H1 (cell line): ENCODE data around the gene ERCC6. TPM values are rescaled to one million over a fixed set of nuclear protein-coding genes. Genes with fewer than 3 reads are reported as not detected.

Experiments
- CTCF ChIA-PET: fragments of 300-600 bp; sonication (Branson Sonifier 250); formaldehyde crosslinking; loops from one replicate; lab custom pipeline; 2021; ENCODE audit not compliant: partially characterized antibody; lab: Charles Lee
- POLR2A ChIA-PET: fragments of 300-600 bp; sonication (Branson Sonifier 250); formaldehyde crosslinking; loops from one replicate; lab custom pipeline; 2021; ENCODE audit warnings: inconsistent platforms; ENCODE audit not compliant: partially characterized antibody; lab: Charles Lee
- DNase-seq, 2 experiments: peaks; one replicate each; pipeline versions ENCODE4 v3.0.0 to v3.0.0-alpha.2; 2010 to 2022; ENCODE audit warnings: low spot score in 2 of 2, low read depth in 1 of 2, mixed read lengths in 1 of 2
- FAIRE-seq: peaks from 2 replicates; lab custom pipeline; 2011; peaks lifted over from hg19 to GRCh38; lab: Jason Lieb, UNC
- H2AFZ ChIP-seq: 2 replicates; pipeline ENCODE4 v1.8.1; 2012; ENCODE audit warnings: low read length, inconsistent platforms
- H2AK5ac ChIP-seq: 2 replicates; pipeline ENCODE4 v1.6.1; 2013; ENCODE audit warnings: low read depth, low read length
- H2BK120ac ChIP-seq: replicated peaks from 2 replicates; pipeline ENCODE3; 2013; ENCODE audit warnings: low read depth, low read length, inconsistent platforms
- H2BK12ac ChIP-seq: 2 replicates; pipeline ENCODE4 v1.6.1; 2013; ENCODE audit warnings: low read depth, low read length
- H2BK15ac ChIP-seq: 2 replicates; pipeline ENCODE4 v1.6.1; 2013; ENCODE audit warnings: low read length
- H2BK20ac ChIP-seq: 2 replicates; pipeline ENCODE4 v1.6.1; 2013; ENCODE audit warnings: low read length
- H2BK5ac ChIP-seq: 2 replicates; pipeline ENCODE4 v1.6.1; 2013; ENCODE audit warnings: low read depth, low read length
- H3K14ac ChIP-seq: 2 replicates; pipeline ENCODE4 v1.6.1; 2013; ENCODE audit warnings: inconsistent platforms; ENCODE audit not compliant: insufficient read length
- H3K18ac ChIP-seq: 2 replicates; pipeline ENCODE4 v1.6.1; 2013; ENCODE audit warnings: low read length; ENCODE audit errors: extremely low read depth
- H3K23ac ChIP-seq: 2 replicates; pipeline ENCODE4 v1.6.1; 2013; ENCODE audit warnings: inconsistent platforms; ENCODE audit not compliant: insufficient read length
- H3K23me2 ChIP-seq: 2 replicates; pipeline ENCODE4 v1.6.1; 2013; ENCODE audit warnings: low read depth, low read length
- H3K27ac ChIP-seq: 2 replicates; pipeline ENCODE4 v1.6.1; 2011; ENCODE audit warnings: low read depth, low read length, inconsistent platforms
- H3K27me3 ChIP-seq, 4 experiments: replicated peaks in 1 of 4; 1 replicate in 1 of 4; 2 replicates in 3 of 4; pipeline versions ENCODE4 v1.6.1 to v1.8.1; 2011 to 2013; ENCODE audit warnings: low read length in 3 of 4, mild to moderate bottlenecking in 3 of 4, inconsistent platforms in 2 of 4, mixed read lengths in 2 of 4, moderate library complexity in 1 of 4; ENCODE audit not compliant: control insufficient read depth in 3 of 4, insufficient read depth in 3 of 4; ENCODE audit errors: extremely low read depth in 1 of 4
- H3K36me3 ChIP-seq, 4 experiments: 2 replicates each; pipeline versions ENCODE4 v1.6.1 to v1.8.1; 2011 to 2013; ENCODE audit warnings: mild to moderate bottlenecking in 4 of 4, low read length in 3 of 4, moderate library complexity in 2 of 4, control low read depth in 1 of 4, inconsistent platforms in 1 of 4; ENCODE audit not compliant: insufficient read depth in 4 of 4, control insufficient read depth in 2 of 4
- H3K4ac ChIP-seq: replicated peaks from 2 replicates; pipeline ENCODE3; 2013; ENCODE audit warnings: low read length, low read depth, mixed read lengths, inconsistent platforms; ENCODE audit not compliant: insufficient read length
- H3K4me1 ChIP-seq, 4 experiments: replicated peaks in 1 of 4; 1 replicate in 1 of 4; 2 replicates in 3 of 4; pipeline versions ENCODE4 v1.6.1 to v1.8.1; 2011 to 2013; ENCODE audit warnings: low read length in 3 of 4, inconsistent platforms in 2 of 4, mixed read lengths in 1 of 4; ENCODE audit not compliant: insufficient read depth in 4 of 4, control insufficient read depth in 3 of 4
- H3K4me2 ChIP-seq, 2 experiments: 2 replicates each; pipeline versions ENCODE4 v1.6.1 to v1.8.1; 2011 to 2013; ENCODE audit warnings: low read depth in 2 of 2, low read length in 2 of 2, control low read depth in 1 of 2, inconsistent platforms in 1 of 2, mild to moderate bottlenecking in 1 of 2; ENCODE audit not compliant: insufficient read depth in 1 of 2
- H3K4me3 ChIP-seq, 4 experiments: fragments of 200-600, 300-600 bp in 1 of 4; sonication (generic), shearing (Covaris generic), sonication (Bioruptor Twin) in 1 of 4; 2 replicates each; pipeline versions ENCODE4 v1.5.1 to v1.8.1; 2011 to 2016; ENCODE audit warnings: low read length in 4 of 4, low read depth in 3 of 4, control low read depth in 2 of 4, inconsistent platforms in 2 of 4, mild to moderate bottlenecking in 2 of 4, mixed read lengths in 1 of 4, moderate library complexity in 1 of 4; ENCODE audit not compliant: insufficient read depth in 2 of 4; ENCODE audit errors: extremely low read depth in 1 of 4
- H3K56ac ChIP-seq: replicated peaks from 2 replicates; pipeline ENCODE3; 2013; ENCODE audit warnings: low read depth, mild to moderate bottlenecking, mixed read lengths, low read length, inconsistent platforms; ENCODE audit not compliant: insufficient read length
- H3K79me1 ChIP-seq: 2 replicates; pipeline ENCODE4 v1.6.1; 2013; ENCODE audit warnings: low read depth, low read length, control low read depth
- H3K79me2 ChIP-seq, 2 experiments: 2 replicates each; pipeline versions ENCODE4 v1.6.1 to v1.8.1; 2012 to 2013; ENCODE audit warnings: low read length in 2 of 2, mild to moderate bottlenecking in 2 of 2, inconsistent platforms in 1 of 2; ENCODE audit not compliant: insufficient read depth in 2 of 2, control insufficient read depth in 1 of 2
- H3K9ac ChIP-seq, 4 experiments: replicated peaks in 1 of 4; 1 replicate in 1 of 4; 2 replicates in 3 of 4; pipeline versions ENCODE4 v1.6.1 to v1.8.1; 2011 to 2013; ENCODE audit warnings: low read depth in 3 of 4, low read length in 3 of 4, control low read depth in 2 of 4, mild to moderate bottlenecking in 2 of 4, moderate library complexity in 2 of 4, inconsistent platforms in 1 of 4; ENCODE audit errors: extremely low read depth in 1 of 4
- H3K9me3 ChIP-seq, 2 experiments: 2 replicates each; pipeline versions ENCODE4 v1.6.1 to v1.8.1; 2012 to 2013; ENCODE audit warnings: mild to moderate bottlenecking in 2 of 2, moderate library complexity in 2 of 2, control low read depth in 1 of 2, inconsistent platforms in 1 of 2, low read depth in 1 of 2, low read length in 1 of 2, mixed read lengths in 1 of 2; ENCODE audit not compliant: insufficient read depth in 2 of 2
- H4K20me1 ChIP-seq, 2 experiments: replicated peaks in 1 of 2; 2 replicates each; pipeline versions ENCODE3 to v1.8.1; 2011 to 2013; ENCODE audit warnings: inconsistent platforms in 2 of 2, low read length in 2 of 2, mild to moderate bottlenecking in 1 of 2; ENCODE audit not compliant: insufficient read depth in 2 of 2, control insufficient read depth in 1 of 2
- H4K5ac ChIP-seq: 2 replicates; pipeline ENCODE4 v1.6.1; 2013; ENCODE audit warnings: low read length, low read depth, mixed read lengths, inconsistent platforms; ENCODE audit not compliant: insufficient read length
- H4K8ac ChIP-seq: 2 replicates; pipeline ENCODE4 v1.8.0; 2013; ENCODE audit warnings: mild to moderate bottlenecking, moderate library complexity, low read length, inconsistent platforms; ENCODE audit not compliant: insufficient read depth; ENCODE audit errors: extremely low read depth
- H4K91ac ChIP-seq: replicated peaks from 2 replicates; pipeline ENCODE3; 2013; ENCODE audit warnings: low read length, mixed read lengths, inconsistent platforms; ENCODE audit not compliant: insufficient read length
- CHD2 ChIP-seq: IDR thresholded peaks from 2 replicates; pipeline ENCODE4 v1.6.1; 2012; ENCODE audit warnings: low read length, improper control_type of control experiment
- KDM4A ChIP-seq: IDR thresholded peaks from one replicate; pipeline ENCODE4 v1.7.1; 2012; ENCODE audit warnings: low read depth, mild to moderate bottlenecking, moderate library complexity, low read length, inconsistent platforms; ENCODE audit not compliant: severe bottlenecking
- SP2 ChIP-seq: IDR thresholded peaks from 2 replicates; pipeline ENCODE4 v1.6.1; 2012; ENCODE audit warnings: mild to moderate bottlenecking, low read length, inconsistent platforms
- WGBS, 2 experiments: shearing (Covaris generic) in 1 of 2; methylation state at CpG; one replicate each; pipeline versions ENCODE4 v1.1.6 to v1.1.7; 2013 to 2015; ENCODE audit warnings: low lambda C conversion rate in 2 of 2, mixed read lengths in 2 of 2, inconsistent platforms in 1 of 2, low coverage in 1 of 2, missing lambda C conversion rate in 1 of 2; ENCODE audit not compliant: insufficient replicate concordance in 2 of 2, insufficient coverage in 1 of 2, insufficient read length in 1 of 2; ENCODE audit errors: extremely low coverage in 1 of 2, missing lambda C conversion rate in 1 of 2; 5-methylcytosine and 5-hydroxymethylcytosine counted together
- polyA plus RNA-seq, 7 experiments: library from polyadenylated mRNA; depleted of rRNA in 3 of 7; stranded (reverse) in 5 of 7; unstranded in 2 of 7; fragments of >200 nt in 5 of 7; fragments of 200-250 nt in 2 of 7; gene quantifications; 1 replicate in 5 of 7; 2 replicates in 1 of 7; 4 replicates in 1 of 7; pipeline versions ENCODE4 v1.2.1 to v1.2.3, GENCODE V29; 2011 to 2013; ENCODE audit warnings: missing spikeins in 2 of 7, mixed read lengths in 2 of 7
- total RNA-seq: library from RNA; stranded (reverse); fragmentation: NEBNext Ultra II Directional; extraction: Animal tissue kit (Norgen Biotek cat#: 25700); gene quantifications from 2 replicates; pipeline ENCODE4 v1.2.1, GENCODE V29; 2021
- TF ChIP-seq, protein P1 (sequence below): IDR thresholded peaks from 2 replicates; pipeline ENCODE4 v1.6.1; 2012; ENCODE audit warnings: inconsistent platforms
- TF ChIP-seq, protein P2 (sequence below): IDR thresholded peaks from 2 replicates; pipeline ENCODE4 v1.6.1; 2012; ENCODE audit warnings: inconsistent platforms

ERCC6 gene
- total and polyA plus RNA-seq, 2 of the 8 experiments (the other 6 are each of a cell fraction or from before 2014, with no cell fraction given) = 4.1 to 11.9 TPM

DNA sequence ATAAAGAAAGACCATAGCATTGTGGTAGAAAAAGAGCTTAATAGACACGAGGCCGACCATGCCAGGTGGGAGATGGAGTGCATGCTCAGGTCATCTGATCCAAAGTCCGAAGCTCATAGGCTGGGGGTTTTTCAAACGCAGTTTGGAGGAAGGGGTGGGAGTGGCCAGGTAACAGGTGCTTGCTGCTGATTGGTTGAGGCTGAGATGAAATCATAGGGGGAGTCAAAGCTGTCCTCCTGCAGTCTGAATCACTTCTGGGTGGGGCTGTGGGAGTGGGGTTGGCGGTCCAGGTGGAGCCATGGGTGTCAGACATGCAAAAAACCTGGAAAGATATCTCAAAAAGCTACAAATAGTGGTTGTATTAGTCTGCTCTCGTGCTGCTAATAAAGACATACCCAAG is 2.8 kb upstream of the ERCC6 start:
- no peak overlapping the region for H3K4me3 ChIP-seq
- H3K9ac ChIP-seq = no peak overlapping the region
- H2BK15ac ChIP-seq = no peak overlapping the region
- H2AK5ac ChIP-seq = no peak overlapping the region
- peaks cover 4 to 10% of the 10 kb centered on the region in 2 experiments; a peak in 3 of 4 replicates for H3K9me3 ChIP-seq
- H4K8ac ChIP-seq = no peak overlapping the region; the same call in 1 of the 2 replicates
- H3K27me3 ChIP-seq = peaks cover 0 to 10% (median 6%) of the 10 kb centered on the region in 4 experiments; a peak in 5 of 7 replicates
- H2BK5ac ChIP-seq = no peak overlapping the region
- DNase-seq (no peak), FAIRE-seq (no peak)
- no peak overlapping the region; a peak in 1 of 4 replicates for H3K4me2 ChIP-seq
- TF ChIP-seq SP2 (no peak), CHD2 (no peak), KDM4A (no peak)
- TF ChIP-seq, protein P1, sequence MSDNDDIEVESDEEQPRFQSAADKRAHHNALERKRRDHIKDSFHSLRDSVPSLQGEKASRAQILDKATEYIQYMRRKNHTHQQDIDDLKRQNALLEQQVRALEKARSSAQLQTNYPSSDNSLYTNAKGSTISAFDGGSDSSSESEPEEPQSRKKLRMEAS = peak; percentile 58; the same call in 1 of the 2 replicates
- TF ChIP-seq, protein P2, sequence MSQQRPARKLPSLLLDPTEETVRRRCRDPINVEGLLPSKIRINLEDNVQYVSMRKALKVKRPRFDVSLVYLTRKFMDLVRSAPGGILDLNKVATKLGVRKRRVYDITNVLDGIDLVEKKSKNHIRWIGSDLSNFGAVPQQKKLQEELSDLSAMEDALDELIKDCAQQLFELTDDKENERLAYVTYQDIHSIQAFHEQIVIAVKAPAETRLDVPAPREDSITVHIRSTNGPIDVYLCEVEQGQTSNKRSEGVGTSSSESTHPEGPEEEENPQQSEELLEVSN = peak; percentile 19; the same call in 1 of the 2 replicates
- no peak overlapping the region for H3K14ac ChIP-seq
- H3K36me3 ChIP-seq = no peaks in the 10 kb centered on the region
- POLR2A ChIA-PET = no interaction called here
- CTCF ChIA-PET = interaction anchor here (0.8 to 1.6 kb wide), 4 partner anchors 9 to 134 kb away, joined by 3 to 5 read pairs (median 3); no protein-coding TSS in a partner anchor
- peaks cover 3 to 12% (median 8%) of the 10 kb centered on the region in 4 experiments for H3K4me1 ChIP-seq
- H2BK120ac ChIP-seq = no peak overlapping the region
- 85% methylated on average over 6 of the region's 6 CpGs; no CpG with 5 or more reads in 1 of the 2 experiments for WGBS, 2 experiments
- H3K27ac ChIP-seq = no peak overlapping the region
- H2BK12ac ChIP-seq = no peak overlapping the region
- no peak overlapping the region for H3K23ac ChIP-seq
- no peak overlapping the region for H3K4ac ChIP-seq
- no peak overlapping the region for H4K91ac ChIP-seq
- H3K79me2 ChIP-seq = 0 out of 4 replicates have a peak, but pooled peaks cover 0 to 3% of the 10 kb centered on the region in 2 experiments
- peaks cover 15% of the 10 kb centered on the region for H3K23me2 ChIP-seq
- H2AFZ ChIP-seq = no peak overlapping the region
- H2BK20ac ChIP-seq = no peak overlapping the region
- no peaks in the 10 kb centered on the region for H3K79me1 ChIP-seq
- H4K5ac ChIP-seq = no peak overlapping the region
- no peaks in the 10 kb centered on the region for H4K20me1 ChIP-seq
- no peak overlapping the region for H3K56ac ChIP-seq
- H3K18ac ChIP-seq = no peak overlapping the region
